ENCODE results near the gene DELE1. TPM values are rescaled to one million over a fixed set of nuclear protein-coding genes. Genes with fewer than 3 reads are reported as not detected.
A peak's percentile ranks its signal among the peaks of the same experiment; 100 is the strongest.

DELE1 gene
- total RNA-seq, 4 donors from 2014 or later: 59.6 to 80.4 (median 75.7) TPM

DNA sequence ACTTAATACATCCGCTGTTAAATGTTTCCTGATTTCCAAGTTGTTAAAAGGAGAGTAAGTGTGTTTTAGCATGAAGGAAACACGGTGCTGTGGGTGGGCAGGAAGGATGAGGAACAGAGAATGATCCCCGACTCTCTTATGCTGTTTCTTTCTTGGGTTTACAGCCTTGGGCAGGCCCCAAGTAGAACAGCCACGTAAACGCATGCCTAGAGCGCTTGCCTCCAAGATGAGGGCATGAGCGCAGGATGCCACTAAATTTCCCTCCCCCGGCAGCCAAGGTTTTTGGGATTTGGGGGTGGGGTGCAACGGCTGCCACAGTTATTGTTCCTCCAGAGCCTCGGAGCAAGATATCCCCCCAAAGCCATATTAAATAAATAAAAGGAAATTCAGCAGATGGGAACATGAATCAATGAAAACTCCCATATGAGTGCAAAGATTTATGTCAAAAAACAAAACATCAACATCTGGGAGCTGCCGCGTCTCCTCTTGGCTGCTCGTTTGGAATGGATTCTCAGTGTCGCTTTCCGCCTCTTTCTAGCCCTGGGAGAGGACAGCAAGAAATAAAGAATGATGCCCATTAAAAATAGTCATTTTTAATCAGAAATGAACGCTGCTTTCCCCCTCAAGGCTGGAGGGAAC is 10.0 kb upstream of the DELE1 start:
- 19 to 20% methylated on average over 16 of the region's 16 CpGs for WGBS, 2 donors

DNA sequence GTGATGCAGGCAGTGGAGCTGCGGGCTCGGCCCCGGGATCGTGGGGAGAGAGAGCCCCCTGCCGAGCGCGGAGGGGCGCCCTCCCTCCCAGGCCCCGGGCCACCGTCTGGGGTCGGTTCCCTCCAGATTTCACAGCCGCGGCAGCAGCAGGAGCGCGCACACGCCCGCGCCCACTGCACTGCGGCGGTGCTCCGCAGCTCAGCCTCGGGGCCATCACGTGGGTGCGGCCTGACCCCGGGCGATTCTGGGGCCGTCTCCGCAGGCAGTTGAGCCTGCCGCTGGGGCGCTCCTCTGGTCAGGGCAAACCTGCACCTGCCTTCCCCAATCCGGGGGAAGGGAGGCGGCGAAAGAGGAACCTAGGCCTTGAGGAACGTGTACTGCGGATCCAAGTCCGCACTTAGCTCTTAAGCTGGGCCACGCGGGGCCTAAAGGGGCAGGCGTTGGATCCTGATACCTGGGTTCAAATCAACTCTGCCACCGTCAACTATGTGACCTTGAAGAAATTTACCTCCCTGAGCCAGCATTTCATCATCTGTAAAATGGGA is 9.4 kb upstream of the DELE1 start:
- no peaks in the 10 kb centered on the region for H3K36me3 ChIP-seq
- H3K4me1 ChIP-seq: peaks cover 0 to 11% (median 9%) of the 10 kb centered on the region in 4 donors
- no peaks in the 10 kb centered on the region for H3K9me3 ChIP-seq
- WGBS, 2 donors: 19 to 38% methylated on average over 12 to 13 of the region's 40 CpGs
- TF ChIP-seq EP300 (IDR thresholded peaks at IDR 0.05): no peak
- no peak for TF ChIP-seq POLR2A (IDR thresholded peaks at IDR 0.05)
- TF ChIP-seq, protein P1, sequence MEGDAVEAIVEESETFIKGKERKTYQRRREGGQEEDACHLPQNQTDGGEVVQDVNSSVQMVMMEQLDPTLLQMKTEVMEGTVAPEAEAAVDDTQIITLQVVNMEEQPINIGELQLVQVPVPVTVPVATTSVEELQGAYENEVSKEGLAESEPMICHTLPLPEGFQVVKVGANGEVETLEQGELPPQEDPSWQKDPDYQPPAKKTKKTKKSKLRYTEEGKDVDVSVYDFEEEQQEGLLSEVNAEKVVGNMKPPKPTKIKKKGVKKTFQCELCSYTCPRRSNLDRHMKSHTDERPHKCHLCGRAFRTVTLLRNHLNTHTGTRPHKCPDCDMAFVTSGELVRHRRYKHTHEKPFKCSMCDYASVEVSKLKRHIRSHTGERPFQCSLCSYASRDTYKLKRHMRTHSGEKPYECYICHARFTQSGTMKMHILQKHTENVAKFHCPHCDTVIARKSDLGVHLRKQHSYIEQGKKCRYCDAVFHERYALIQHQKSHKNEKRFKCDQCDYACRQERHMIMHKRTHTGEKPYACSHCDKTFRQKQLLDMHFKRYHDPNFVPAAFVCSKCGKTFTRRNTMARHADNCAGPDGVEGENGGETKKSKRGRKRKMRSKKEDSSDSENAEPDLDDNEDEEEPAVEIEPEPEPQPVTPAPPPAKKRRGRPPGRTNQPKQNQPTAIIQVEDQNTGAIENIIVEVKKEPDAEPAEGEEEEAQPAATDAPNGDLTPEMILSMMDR (IDR thresholded peaks at IDR 0.05): peak; percentile 24 to 68 (median 52)
- peak overlapping the region; percentile 16 to 49 (median 32) for H3K4me3 ChIP-seq
- no peak overlapping the region for H3K27ac ChIP-seq
- no peaks in the 10 kb centered on the region for H3K27me3 ChIP-seq
- no peak for DNase-seq (ENCODE audit: low spot score in 2 of 2)

More for the DNA sequence above, 10.0 kb upstream of the DELE1 start:
- H3K36me3 ChIP-seq: no peaks in the 10 kb centered on the region
- no peak for DNase-seq (ENCODE audit: low spot score in 2 of 2)
- peaks cover 0 to 11% (median 9%) of the 10 kb centered on the region in 4 donors for H3K4me1 ChIP-seq
- TF ChIP-seq EP300 (IDR thresholded peaks at IDR 0.05) (no peak), POLR2A (IDR thresholded peaks at IDR 0.05) (no peak)
- TF ChIP-seq, protein P1 (IDR thresholded peaks at IDR 0.05): no peak
- H3K4me3 ChIP-seq: peak overlapping the region; percentile 16 to 49 (median 32)
- no peaks in the 10 kb centered on the region for H3K9me3 ChIP-seq
- H3K27ac ChIP-seq: no peak overlapping the region
- no peaks in the 10 kb centered on the region for H3K27me3 ChIP-seq

DNA sequence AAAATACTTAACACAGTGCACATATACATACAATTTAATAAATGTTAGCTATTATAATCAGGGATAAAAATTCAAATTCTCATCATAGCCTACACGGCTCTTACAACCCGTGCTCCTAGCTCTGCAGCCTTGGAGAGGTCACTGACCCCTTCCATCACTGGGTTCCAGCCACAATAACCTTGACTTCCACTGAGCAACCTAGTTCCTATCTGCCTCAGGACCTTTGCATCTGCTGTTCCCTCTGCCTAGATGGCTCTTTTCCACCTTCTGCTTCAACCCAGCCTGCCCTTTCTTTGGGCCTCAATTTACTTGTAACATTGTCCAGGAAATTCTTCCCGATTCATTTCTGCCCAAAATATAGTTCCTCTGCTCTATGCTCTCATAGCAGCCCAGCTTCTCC is 8.9 kb upstream of the DELE1 start:
- no peak for DNase-seq (ENCODE audit: low spot score in 2 of 2)
- H3K4me3 ChIP-seq: no peak overlapping the region
- 81 to 86% methylated on average over 3 of the region's 3 CpGs for WGBS, 2 donors
- no peak for TF ChIP-seq EP300 (IDR thresholded peaks at IDR 0.05)
- TF ChIP-seq POLR2A (IDR thresholded peaks at IDR 0.05): no peak
- TF ChIP-seq, protein P1 (IDR thresholded peaks at IDR 0.05): no peak
- no peak overlapping the region for H3K27ac ChIP-seq
- H3K36me3 ChIP-seq: no peaks in the 10 kb centered on the region
- H3K4me1 ChIP-seq: peaks cover 0 to 11% (median 9%) of the 10 kb centered on the region in 4 donors
- no peaks in the 10 kb centered on the region for H3K27me3 ChIP-seq
- no peaks in the 10 kb centered on the region for H3K9me3 ChIP-seq

DNA sequence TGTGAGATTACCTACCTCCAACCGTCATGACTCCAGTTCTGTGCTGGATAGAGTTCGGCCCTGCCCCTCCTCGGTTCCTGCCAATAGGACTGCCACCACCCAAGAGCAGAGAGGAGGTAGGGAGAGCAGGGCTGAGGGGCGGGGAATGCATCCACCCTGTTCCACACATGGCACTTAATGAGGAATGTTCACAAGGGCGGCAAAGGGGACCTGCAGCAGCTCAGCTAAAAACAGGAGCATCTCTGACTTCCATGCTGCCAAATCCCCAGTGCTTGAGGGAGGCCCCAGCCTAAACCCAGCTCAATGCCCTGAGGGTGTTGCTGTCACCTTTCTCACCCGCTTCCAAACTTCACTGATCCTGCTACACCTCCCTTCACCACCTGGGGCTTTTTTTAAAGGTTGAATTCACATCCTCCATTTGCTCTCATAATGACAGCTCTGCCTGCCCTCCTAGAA is 7.8 kb upstream of the DELE1 start:
- Histone ChIP-seq H3K27me3 (no peaks in the 10 kb centered on the region), H3K36me3 (no peaks in the 10 kb centered on the region), H3K4me3 (no peak overlapping the region), H3K27ac (no peak overlapping the region), H3K4me1 (peaks cover 0 to 11% (median 9%) of the 10 kb centered on the region in 4 donors), H3K9me3 (no peaks in the 10 kb centered on the region)
- WGBS, 2 donors: 72 to 75% methylated on average over 5 to 6 of the region's 6 CpGs
- TF ChIP-seq, protein P1 (IDR thresholded peaks at IDR 0.05): no peak
- TF ChIP-seq EP300 (IDR thresholded peaks at IDR 0.05) (no peak), POLR2A (IDR thresholded peaks at IDR 0.05) (no peak)
- no peak for DNase-seq (ENCODE audit: low spot score in 2 of 2)

DNA sequence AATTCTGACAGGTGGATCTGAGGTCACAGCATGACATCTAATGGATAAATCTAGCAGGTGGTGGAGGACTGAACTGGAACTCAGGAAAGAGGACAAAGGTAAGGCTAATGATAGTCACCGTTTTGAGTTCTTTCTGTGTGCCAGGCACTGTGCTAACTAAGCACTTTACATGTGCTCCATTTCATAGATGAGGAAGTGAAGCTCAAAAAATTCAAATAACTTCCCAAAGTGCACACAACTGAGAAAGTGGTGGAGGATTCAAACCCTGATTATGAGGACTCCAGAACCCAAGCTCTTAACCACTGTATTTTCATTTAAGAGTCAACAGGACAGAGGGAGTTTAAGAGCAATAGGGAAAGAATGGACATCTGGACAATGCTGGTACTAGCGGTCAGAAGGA is 7.1 kb upstream of the DELE1 start:
- TF ChIP-seq EP300 (IDR thresholded peaks at IDR 0.05) (no peak), POLR2A (IDR thresholded peaks at IDR 0.05) (no peak)
- TF ChIP-seq, protein P1 (IDR thresholded peaks at IDR 0.05): no peak
- no peaks in the 10 kb centered on the region for H3K36me3 ChIP-seq
- H3K27me3 ChIP-seq: no peaks in the 10 kb centered on the region
- H3K4me1 ChIP-seq: peaks cover 0 to 11% (median 9%) of the 10 kb centered on the region in 4 donors
- H3K9me3 ChIP-seq: no peaks in the 10 kb centered on the region
- no peak for DNase-seq (ENCODE audit: low spot score in 2 of 2)
- WGBS, 2 donors: 62 to 70% methylated on average over 2 of the region's 2 CpGs
- H3K27ac ChIP-seq: no peak overlapping the region
- no peak overlapping the region for H3K4me3 ChIP-seq
